Keratinocyte (primary cell): ENCODE measurements around the gene TFDP1.

Experiments used
- CTCF ChIP-seq, 3 experiments: IDR thresholded peaks in 1 of 3; conservative IDR thresholded peaks in 1 of 3; optimal IDR thresholded peaks in 1 of 3; 2 replicates in 2 of 3; 3 replicates in 1 of 3; pipeline versions ENCODE3 to v1.5.1; 2011; ENCODE audit warnings: low read length in 3 of 3, mild to moderate bottlenecking in 3 of 3, moderate library complexity in 2 of 3, control low read depth in 1 of 3, inconsistent platforms in 1 of 3; ENCODE audit not compliant: insufficient read depth in 2 of 3; ENCODE audit errors: extremely low read depth in 1 of 3
- EZH2 ChIP-seq: IDR thresholded peaks from one replicate; pipeline ENCODE4 v1.6.1; 2012; ENCODE audit warnings: inconsistent platforms, mild to moderate bottlenecking, low read length, moderate library complexity

DNA sequence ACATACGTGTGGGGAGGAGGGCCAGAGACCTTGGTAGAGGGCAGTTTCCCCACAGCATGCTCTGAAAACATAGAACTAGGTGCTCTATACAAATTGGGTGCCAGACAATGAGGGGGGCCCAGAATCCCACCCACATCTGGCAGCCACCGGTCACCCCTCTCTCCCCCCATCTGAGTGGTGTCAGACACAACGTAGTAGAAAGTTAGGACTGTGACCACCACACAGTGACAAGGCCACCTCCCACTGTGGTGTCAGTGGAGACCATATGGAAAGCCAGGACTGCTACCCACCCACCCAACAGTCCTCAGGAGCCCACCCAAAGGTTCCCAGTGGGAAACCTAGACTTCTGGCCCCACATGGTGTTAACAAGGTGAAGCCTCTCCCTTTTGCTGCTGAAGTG lies 75.5 kb downstream of the TFDP1 start:
- TF ChIP-seq CTCF (optimal IDR thresholded peaks at IDR 0.05 in 1 of 3, IDR thresholded peaks at IDR 0.05 in 1 of 3, conservative IDR thresholded peaks at IDR 0.05 in 1 of 3; ENCODE audit: extremely low read depth in 1 of 3, insufficient read depth in 2 of 3, low read length in 3 of 3) (no peak), EZH2 (no peak)
